ENCODE measurements around the gene CFAP299.

DNA sequence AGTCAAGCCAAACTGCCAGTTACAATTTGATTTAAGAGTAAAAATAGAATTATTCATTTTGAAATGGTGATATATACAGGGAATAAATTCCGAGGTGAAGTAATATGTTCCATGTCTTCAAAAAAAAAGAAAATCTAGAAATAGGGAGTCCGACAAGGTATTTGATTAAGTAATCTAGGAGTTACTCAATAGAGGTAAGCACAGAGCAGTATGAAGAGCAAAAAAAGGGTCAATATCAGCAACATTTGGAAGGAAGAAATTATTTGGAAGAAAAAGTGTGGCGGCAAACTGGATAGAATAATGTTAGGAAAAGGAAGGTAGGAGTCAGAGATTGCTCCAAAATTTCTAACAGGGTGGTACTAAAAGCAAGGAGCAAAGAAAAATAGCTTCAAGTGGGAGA, 581.2 kb downstream of the CFAP299 start:
- TF ChIP-seq, protein P1, sequence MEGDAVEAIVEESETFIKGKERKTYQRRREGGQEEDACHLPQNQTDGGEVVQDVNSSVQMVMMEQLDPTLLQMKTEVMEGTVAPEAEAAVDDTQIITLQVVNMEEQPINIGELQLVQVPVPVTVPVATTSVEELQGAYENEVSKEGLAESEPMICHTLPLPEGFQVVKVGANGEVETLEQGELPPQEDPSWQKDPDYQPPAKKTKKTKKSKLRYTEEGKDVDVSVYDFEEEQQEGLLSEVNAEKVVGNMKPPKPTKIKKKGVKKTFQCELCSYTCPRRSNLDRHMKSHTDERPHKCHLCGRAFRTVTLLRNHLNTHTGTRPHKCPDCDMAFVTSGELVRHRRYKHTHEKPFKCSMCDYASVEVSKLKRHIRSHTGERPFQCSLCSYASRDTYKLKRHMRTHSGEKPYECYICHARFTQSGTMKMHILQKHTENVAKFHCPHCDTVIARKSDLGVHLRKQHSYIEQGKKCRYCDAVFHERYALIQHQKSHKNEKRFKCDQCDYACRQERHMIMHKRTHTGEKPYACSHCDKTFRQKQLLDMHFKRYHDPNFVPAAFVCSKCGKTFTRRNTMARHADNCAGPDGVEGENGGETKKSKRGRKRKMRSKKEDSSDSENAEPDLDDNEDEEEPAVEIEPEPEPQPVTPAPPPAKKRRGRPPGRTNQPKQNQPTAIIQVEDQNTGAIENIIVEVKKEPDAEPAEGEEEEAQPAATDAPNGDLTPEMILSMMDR (IDR thresholded peaks at IDR 0.05) = no peak
- no peak for TF ChIP-seq POLR2A (IDR thresholded peaks at IDR 0.05)

Measured in right lobe of liver (tissue), 4 donors.